Ovary (tissue), 9 donors: Measurements from ENCODE around the gene ZMYM1. TPM values are rescaled to one million over a fixed set of nuclear protein-coding genes. Genes with fewer than 3 reads are reported as not detected.
A peak's percentile ranks its signal among the peaks of the same experiment; 100 is the strongest.

Experiments
- DNase-seq, 5 donors: peaks; one replicate each; pipeline ENCODE4 v3.0.0-alpha.2; 2019 to 2020
- H3K27ac ChIP-seq, 2 donors: fragments of 200-600 bp; one replicate each; pipeline versions ENCODE4 v1.5.1 to v1.8.0; 2019 to 2022
- H3K27me3 ChIP-seq: fragments of 200-600 bp; one replicate; pipeline ENCODE4 v1.8.0; 2022
- H3K36me3 ChIP-seq: fragments of 200-600 bp; sonication (generic); one replicate; pipeline ENCODE4 v1.5.1; 2019
- H3K4me1 ChIP-seq: one replicate; pipeline ENCODE4 v1.8.1; 2013; ENCODE audit warnings: mild to moderate bottlenecking, moderate library complexity; ENCODE audit not compliant: insufficient read depth
- H3K4me3 ChIP-seq: fragments of 200-600 bp; sonication (generic); one replicate; pipeline ENCODE4 v1.5.1; 2017
- H3K9me3 ChIP-seq, 2 donors: fragments of 200-600 bp in 1 of 2; sonication (generic) in 1 of 2; one replicate each; pipeline versions ENCODE4 v1.5.1 to v1.8.1; 2013 to 2019; ENCODE audit warnings: mild to moderate bottlenecking in 1 of 2, moderate library complexity in 1 of 2
- EP300 ChIP-seq: sonication (generic); formaldehyde crosslinking; IDR thresholded peaks from one replicate; pipeline ENCODE4 v1.6.1; 2017; ENCODE audit warnings: antibody characterized with exemption
- POLR2A ChIP-seq: fragments of 450-650 bp; IDR thresholded peaks from one replicate; pipeline ENCODE4 v1.6.1; 2017; ENCODE audit warnings: antibody characterized with exemption, mild to moderate bottlenecking, moderate library complexity
- WGBS, 3 donors: extraction: QIAGEN DNeasy Blood & Tissue Kit in 1 of 3; methylation state at CpG; one replicate each; pipeline versions ENCODE4 v1.1.5 to v1.1.7; 2013 to 2017; 5-methylcytosine and 5-hydroxymethylcytosine counted together
- intact Hi-C, 4 donors: fragments of 100-400 bp; cut with DNase I; formaldehyde crosslinking; loops; one replicate each; pipeline versions ENCODE4 v1.11.0 to v1.15.1; 2022 to 2023
- polyA plus RNA-seq, 2 donors: library from polyadenylated mRNA; stranded (reverse); fragments of 200-250 nt in 1 of 2; fragments of 350-450 nt in 1 of 2; fragmentation: Illumina TruSeq in 1 of 2; extraction: RNeasy Lipid Tissue Mini Kit (QIAGEN cat#74804) in 1 of 2; gene quantifications; one replicate each; pipeline ENCODE4 v1.2.3, GENCODE V29; 2013 to 2014
- total RNA-seq, 7 donors: library from RNA; depleted of rRNA in 2 of 7; stranded (reverse); fragments of >200 nt in 2 of 7; fragmentation: NEBNext Ultra II Directional in 3 of 7; extraction: Animal tissue kit (Norgen Biotek cat#: 25700) in 3 of 7; gene quantifications; one replicate each; pipeline versions ENCODE4 v1.1.0 to v1.2.4, GENCODE V29; 2016 to 2023
- TF ChIP-seq, protein P1 (sequence below), 3 donors: fragments of 450-650 bp in 2 of 3; fragments of 200-600 bp in 1 of 3; IDR thresholded peaks; one replicate each; pipeline versions ENCODE4 v1.5.1 to v1.8.0; 2016 to 2022; ENCODE audit warnings: antibody characterized with exemption in 3 of 3, mild to moderate bottlenecking in 1 of 3
- donor health status: DM: no; HTN: no; CAD: no; lungs with moderate emphysema.
- donor health status: DM: no; HTN: no; CAD: no.
- donor health status: Bipolar disorder and iron deficiency.
- donor health status: DM: yes; HTN: yes; CAD: no.
- donor health status: DM: no; HTN: no; CAD: no.
- donor health status: DM: yes; HTN: yes; CAD: no.

The ZMYM1 gene
- total and polyA plus RNA-seq, 9 donors: 5.3 to 19.9 (median 16.3) TPM

DNA sequence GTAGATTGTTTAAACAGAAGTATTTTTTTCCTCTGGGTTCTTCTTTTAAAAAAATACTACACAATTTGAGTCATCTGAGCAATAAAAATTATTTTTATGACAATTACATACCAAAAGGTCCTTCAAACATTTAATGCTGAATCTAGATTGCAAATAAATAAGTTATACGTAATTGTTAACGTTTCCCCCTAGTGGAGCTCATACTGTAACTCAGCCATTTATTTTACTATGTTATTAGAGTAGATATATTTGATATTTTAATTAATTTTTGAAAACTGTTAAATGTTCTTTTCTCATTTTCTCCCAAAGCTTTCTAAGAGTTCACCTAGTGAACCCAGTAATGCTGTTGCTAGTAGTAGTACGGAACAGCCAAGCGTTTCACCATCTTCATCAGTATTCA lies 33.5 kb downstream of the ZMYM1 start:
- H3K4me1 ChIP-seq: no peaks in the 10 kb centered on the region
- DNase-seq: no peak
- WGBS, 3 donors: 83 to 87% (median 84%) methylated on average over 4 of the region's 4 CpGs
- H3K27me3 ChIP-seq: no peaks in the 10 kb centered on the region
- H3K9me3 ChIP-seq: no peaks in the 10 kb centered on the region
- no peak overlapping the region for H3K4me3 ChIP-seq
- H3K36me3 ChIP-seq: no peaks in the 10 kb centered on the region
- intact Hi-C loops: no loop called here
- no peak overlapping the region for H3K27ac ChIP-seq
- TF ChIP-seq, protein P1, sequence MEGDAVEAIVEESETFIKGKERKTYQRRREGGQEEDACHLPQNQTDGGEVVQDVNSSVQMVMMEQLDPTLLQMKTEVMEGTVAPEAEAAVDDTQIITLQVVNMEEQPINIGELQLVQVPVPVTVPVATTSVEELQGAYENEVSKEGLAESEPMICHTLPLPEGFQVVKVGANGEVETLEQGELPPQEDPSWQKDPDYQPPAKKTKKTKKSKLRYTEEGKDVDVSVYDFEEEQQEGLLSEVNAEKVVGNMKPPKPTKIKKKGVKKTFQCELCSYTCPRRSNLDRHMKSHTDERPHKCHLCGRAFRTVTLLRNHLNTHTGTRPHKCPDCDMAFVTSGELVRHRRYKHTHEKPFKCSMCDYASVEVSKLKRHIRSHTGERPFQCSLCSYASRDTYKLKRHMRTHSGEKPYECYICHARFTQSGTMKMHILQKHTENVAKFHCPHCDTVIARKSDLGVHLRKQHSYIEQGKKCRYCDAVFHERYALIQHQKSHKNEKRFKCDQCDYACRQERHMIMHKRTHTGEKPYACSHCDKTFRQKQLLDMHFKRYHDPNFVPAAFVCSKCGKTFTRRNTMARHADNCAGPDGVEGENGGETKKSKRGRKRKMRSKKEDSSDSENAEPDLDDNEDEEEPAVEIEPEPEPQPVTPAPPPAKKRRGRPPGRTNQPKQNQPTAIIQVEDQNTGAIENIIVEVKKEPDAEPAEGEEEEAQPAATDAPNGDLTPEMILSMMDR (IDR thresholded peaks at IDR 0.05): no peak
- TF ChIP-seq EP300 (no peak), POLR2A (no peak)

- Histone ChIP-seq H3K4me1 (no peaks in the 10 kb centered on the region), H3K9me3 (no peaks in the 10 kb centered on the region), H3K4me3 (no peak overlapping the region), H3K27me3 (no peaks in the 10 kb centered on the region), H3K36me3 (no peaks in the 10 kb centered on the region), H3K27ac (no peak overlapping the region)
- intact Hi-C loops: no loop called here
- 77 to 84% (median 78%) methylated on average over 8 of the region's 8 CpGs for WGBS, 3 donors
- TF ChIP-seq, protein P1 (IDR thresholded peaks at IDR 0.05): no peak
- TF ChIP-seq POLR2A: no peak
- TF ChIP-seq EP300: no peak
- DNase-seq: no peak
Observed at GRCh38 chr1:35115459-35116383, 36.5 kb downstream of the ZMYM1 start.

DNA sequence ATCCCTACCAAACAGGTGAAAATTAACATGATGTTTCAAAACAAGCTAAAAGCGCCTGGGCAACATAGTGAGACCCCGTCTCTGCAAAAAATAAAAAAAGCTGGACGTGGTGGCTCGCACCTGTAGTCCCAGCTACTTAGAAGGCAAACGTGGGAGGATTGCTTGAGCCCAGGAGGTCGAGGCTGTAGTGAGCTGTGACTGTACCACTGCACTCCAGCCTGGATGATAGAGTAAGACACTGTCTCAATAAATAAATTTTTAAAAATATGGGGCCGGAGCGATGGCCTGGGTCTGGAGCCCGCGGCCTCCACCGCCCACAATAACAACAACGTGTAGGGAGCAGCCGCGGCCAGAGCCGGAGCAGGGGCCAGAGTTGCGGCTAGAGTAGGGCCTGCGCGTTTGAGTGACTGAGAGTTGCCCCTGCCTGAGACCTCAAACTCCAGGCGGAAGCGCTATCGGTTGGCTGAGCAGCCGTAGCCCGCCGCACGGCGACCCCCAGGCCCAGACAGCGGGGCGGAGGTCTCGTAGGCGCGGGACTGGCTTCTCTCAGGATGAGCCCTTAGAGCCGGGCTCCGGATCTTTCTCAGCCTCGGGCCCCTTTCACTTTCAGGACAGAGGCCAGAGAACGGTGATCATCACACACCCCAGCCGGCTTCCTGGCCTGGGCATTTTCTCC lies 41.4 kb downstream of the ZMYM1 start:
- WGBS, 3 donors: 11 to 17% (median 15%) methylated on average over 36 of the region's 36 CpGs
- peak overlapping the region; percentile 23 for H3K4me3 ChIP-seq
- no peaks in the 10 kb centered on the region for H3K36me3 ChIP-seq
- no peaks in the 10 kb centered on the region for H3K4me1 ChIP-seq
- TF ChIP-seq EP300: no peak
- TF ChIP-seq, protein P1 (IDR thresholded peaks at IDR 0.05): no peak
- no peak for TF ChIP-seq POLR2A
- intact Hi-C loops: no loop called here
- H3K27me3 ChIP-seq: no peaks in the 10 kb centered on the region
- peak overlapping the region in 1 of 2 donors; percentile 27 for H3K27ac ChIP-seq
- no peaks in the 10 kb centered on the region for H3K9me3 ChIP-seq
- DNase-seq: peak in 4 of 5 donors; percentile 24 to 52 (median 36)

DNA sequence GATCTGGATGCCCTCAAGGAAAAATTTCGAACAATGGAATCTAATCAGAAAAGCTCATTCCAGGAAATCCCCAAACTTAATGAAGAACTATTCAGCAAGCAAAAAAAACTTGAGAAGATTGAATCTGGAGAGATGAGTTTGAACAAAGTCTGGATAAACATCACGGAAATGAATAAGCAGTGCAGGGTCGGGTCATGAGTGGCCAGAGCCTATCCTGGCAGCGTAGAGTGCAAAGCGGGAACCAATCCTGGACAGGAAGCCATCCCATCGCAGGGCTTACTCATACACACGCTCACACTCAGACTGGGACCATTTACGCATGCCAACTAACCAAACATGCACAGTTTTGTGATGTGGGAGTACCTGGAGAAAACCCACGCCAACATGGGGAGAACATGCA lies 43.1 kb downstream of the ZMYM1 start:
- TF ChIP-seq EP300 (no peak), POLR2A (no peak)
- TF ChIP-seq, protein P1 (IDR thresholded peaks at IDR 0.05): no peak
- WGBS, 3 donors: 82 to 87% (median 85%) methylated on average over 9 of the region's 9 CpGs
- H3K4me3 ChIP-seq: no peak overlapping the region
- intact Hi-C loops: no loop called here
- no peaks in the 10 kb centered on the region for H3K36me3 ChIP-seq
- no peak overlapping the region for H3K27ac ChIP-seq
- H3K27me3 ChIP-seq: no peaks in the 10 kb centered on the region
- H3K4me1 ChIP-seq: no peaks in the 10 kb centered on the region
- no peak for DNase-seq
- H3K9me3 ChIP-seq: no peaks in the 10 kb centered on the region
